Measurements from ENCODE around the gene ZYG11A. TPM values are rescaled to one million over a fixed set of nuclear protein-coding genes. Genes with fewer than 3 reads are reported as not detected.

Gene ZYG11A
- total and polyA plus RNA-seq, 2 of the 13 experiments (the other 11 are each of a cell fraction or from before 2014, with no cell fraction given) = not detected

- TF ChIP-seq GMEB1 (CRISPR knock-in tag; IDR thresholded peaks at IDR 0.05; ENCODE audit: borderline replicate concordance) (no peak), EP300 (IDR thresholded peaks at IDR 0.05; ENCODE audit: low read depth in 2 of 2, low read length in 2 of 2) (0 out of 4 replicates have a peak, but pooled peaks of 1 of the 2 experiments have one; percentile 7), EP300 (CRISPR knock-in tag; IDR thresholded peaks at IDR 0.05; ENCODE audit: borderline replicate concordance) (no peak), NCOA1 (CRISPR knock-in tag; IDR thresholded peaks at IDR 0.05) (no peak), PAX8 (CRISPR knock-in tag; IDR thresholded peaks at IDR 0.05; ENCODE audit: borderline replicate concordance) (no peak), SIX4 (CRISPR knock-in tag; IDR thresholded peaks at IDR 0.05) (no peak), JDP2 (CRISPR knock-in tag; IDR thresholded peaks at IDR 0.05; ENCODE audit: borderline replicate concordance) (no peak), ZNF891 (CRISPR knock-in tag; IDR thresholded peaks at IDR 0.05) (no peak), MTF1 (CRISPR knock-in tag; IDR thresholded peaks at IDR 0.05) (no peak), NFE2L1 (CRISPR knock-in tag; IDR thresholded peaks at IDR 0.05; ENCODE audit: borderline replicate concordance) (no peak), HNF4A (CRISPR knock-in tag; IDR thresholded peaks at IDR 0.05) (peak; percentile 81), PHF21A (CRISPR knock-in tag; IDR thresholded peaks at IDR 0.05) (no peak), KDM5A (IDR thresholded peaks at IDR 0.05; ENCODE audit: borderline replicate concordance, low read length) (no peak), HNRNPUL1 (IDR thresholded peaks at IDR 0.05; ENCODE audit: low read depth, low read length) (no peak), DRAP1 (CRISPR knock-in tag; IDR thresholded peaks at IDR 0.05) (no peak), HNF4G (IDR thresholded peaks at IDR 0.05; ENCODE audit: borderline replicate concordance, low read depth, low read length) (peak; percentile 36; the same call in 1 of the 2 replicates), HNF4G (CRISPR knock-in tag; IDR thresholded peaks at IDR 0.05; ENCODE audit: borderline replicate concordance, low read depth) (no peak), FLYWCH1 (CRISPR knock-in tag; IDR thresholded peaks at IDR 0.05) (no peak), PRMT3 (CRISPR knock-in tag; IDR thresholded peaks at IDR 0.05; ENCODE audit: borderline replicate concordance, low read depth) (no peak), ZBTB38 (CRISPR knock-in tag; IDR thresholded peaks at IDR 0.05) (no peak), TOPORS (CRISPR knock-in tag; IDR thresholded peaks at IDR 0.05) (no peak), CEBPG (CRISPR knock-in tag; IDR thresholded peaks at IDR 0.05) (peak; percentile 70), NR2F2 (IDR thresholded peaks at IDR 0.05; ENCODE audit: borderline replicate concordance, low read depth) (no peak), ZNF317 (CRISPR knock-in tag; IDR thresholded peaks at IDR 0.05) (no peak), CREB3 (CRISPR knock-in tag; IDR thresholded peaks at IDR 0.05) (no peak)
Observed at GRCh38 chr1:52929019-52929418, 86.5 kb downstream of the ZYG11A start (continued).

Measured in HepG2 (cell line).